Measurements from ENCODE around the gene GOLGA6L9. TPM values are rescaled to one million over a fixed set of nuclear protein-coding genes. Genes with fewer than 3 reads are reported as not detected.
"Not testable (repeated sequence)": the region's sequence is repeated elsewhere in the genome, so short reads cannot be mapped to it uniquely, and the experiment has no call there.

Gene GOLGA6L9
- 1 to 10 TPM; 1.3 to 1.8 TPM for total RNA-seq

DNA sequence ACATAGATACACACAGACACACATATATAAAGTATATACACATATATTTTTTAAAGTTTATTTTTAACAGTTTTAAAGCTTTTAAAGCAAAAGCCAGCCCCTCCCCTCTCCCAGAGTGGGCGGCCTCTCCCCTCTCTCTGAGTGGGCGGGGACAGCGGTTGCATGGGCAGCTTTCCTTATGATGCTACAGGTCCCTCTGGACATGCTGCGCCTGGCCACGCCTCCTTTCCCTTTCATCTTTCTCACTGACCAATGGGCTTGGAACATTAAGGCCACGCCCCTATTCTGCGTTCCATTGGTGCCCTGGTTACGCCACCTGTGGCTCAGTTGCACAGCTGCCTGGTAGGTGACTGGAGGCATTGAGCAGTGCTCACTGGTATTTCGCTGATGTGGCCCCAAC is at the start of gene GOLGA6L9:
TSS of gene GOLGA6L9 (plus strand) at position 124 of the 400 bp plus-strand sequence. CDS start at position 388, 264 bp downstream.
- CTCF ChIA-PET; POLR2A ChIA-PET; H3K27me3 Mint-ChIP-seq; H3K9me3 Mint-ChIP-seq; H3K36me3 Mint-ChIP-seq (ENCODE audit: low read depth); H3K27ac Mint-ChIP-seq; DNase-seq; H3K4me1 Mint-ChIP-seq; H3K4me3 Mint-ChIP-seq: not testable (repeated sequence)

DNA sequence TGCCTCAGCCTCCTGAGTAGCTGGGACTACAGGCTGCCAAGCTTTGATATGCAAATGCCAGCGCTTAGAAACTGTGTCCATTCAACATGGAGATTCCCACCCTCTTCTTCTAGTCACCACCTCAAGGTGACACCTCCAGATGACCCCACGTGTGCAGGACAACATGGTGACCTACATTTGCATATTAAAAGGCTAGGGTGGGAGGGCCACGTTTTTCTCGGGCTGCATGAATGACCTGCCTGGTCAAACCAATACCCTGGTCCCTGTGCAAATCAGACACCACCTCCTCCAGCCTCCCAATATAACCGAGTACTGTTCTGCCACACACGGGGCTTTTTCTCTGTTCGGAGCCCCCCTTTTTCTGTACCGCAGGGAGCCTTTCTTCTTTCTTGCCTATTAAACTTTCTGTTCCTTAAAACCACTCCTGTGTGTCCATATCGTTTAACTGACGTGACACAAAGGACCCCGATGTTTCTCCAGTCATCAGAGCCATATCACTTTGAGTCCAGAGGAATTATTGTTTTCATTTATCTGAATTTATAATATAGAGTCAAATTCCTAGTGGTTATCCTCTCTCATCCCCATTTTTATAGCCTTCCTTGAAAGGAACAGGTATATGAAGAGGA is 48.2 kb upstream of the GOLGA6L9 start:
- POLR2A ChIA-PET; H3K4me3 Mint-ChIP-seq; DNase-seq; H3K27me3 Mint-ChIP-seq; H3K9me3 Mint-ChIP-seq; H3K36me3 Mint-ChIP-seq (ENCODE audit: low read depth); H3K27ac Mint-ChIP-seq; H3K4me1 Mint-ChIP-seq: not testable (repeated sequence)
- CTCF ChIA-PET: interaction anchor here (0.6 kb wide), 1 partner anchor 160 kb away, joined by 3 read pairs; no protein-coding TSS in a partner anchor

- H3K27me3 Mint-ChIP-seq; POLR2A ChIA-PET; CTCF ChIA-PET; H3K36me3 Mint-ChIP-seq (ENCODE audit: low read depth); DNase-seq; H3K4me1 Mint-ChIP-seq; H3K27ac Mint-ChIP-seq; H3K9me3 Mint-ChIP-seq; H3K4me3 Mint-ChIP-seq: not testable (repeated sequence)
Observed at GRCh38 chr15:82387209-82387608, 42.4 kb upstream of the GOLGA6L9 start.

GRCh38 chr15:82390152-82390551 is 39.5 kb upstream of the GOLGA6L9 start:
- CTCF ChIA-PET; H3K27me3 Mint-ChIP-seq; POLR2A ChIA-PET; H3K4me1 Mint-ChIP-seq; H3K4me3 Mint-ChIP-seq; H3K36me3 Mint-ChIP-seq (ENCODE audit: low read depth); DNase-seq; H3K9me3 Mint-ChIP-seq; H3K27ac Mint-ChIP-seq: not testable (repeated sequence)

- H3K27me3 Mint-ChIP-seq: not testable (repeated sequence)
Observed at GRCh38 chr15:82392077-82392476, 37.5 kb upstream of the GOLGA6L9 start.

DNA sequence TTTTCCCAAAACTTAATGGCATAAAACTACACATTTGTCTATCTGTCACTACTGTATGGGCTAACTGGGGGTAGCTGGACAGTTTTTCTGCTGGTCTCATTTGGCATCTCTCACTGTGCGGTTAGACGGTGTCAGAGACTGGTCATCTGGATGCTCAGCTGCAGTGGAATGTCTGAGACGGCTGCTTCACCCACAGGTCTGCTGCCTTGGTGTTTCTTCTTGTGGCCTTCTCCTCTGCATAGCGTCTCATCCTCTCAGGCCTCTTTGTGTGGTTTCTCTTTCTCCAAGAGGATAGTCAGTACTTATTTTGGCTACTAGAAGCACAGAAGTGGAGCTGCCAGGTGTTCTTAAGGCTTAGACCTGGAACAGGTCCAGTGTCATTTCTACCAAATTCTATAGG is 35.9 kb upstream of the GOLGA6L9 start:
- Mint-ChIP-seq H3K4me1 (peaks cover 5% of the 10 kb centered on the region), H3K27ac (no peak overlapping the region), H3K9me3 (no peaks in the 10 kb centered on the region), H3K4me3 (no peak overlapping the region), H3K27me3 (no peaks in the 10 kb centered on the region), H3K36me3 (ENCODE audit: low read depth) (no peaks in the 10 kb centered on the region)
- ChIA-PET CTCF (no interaction called here), POLR2A (no interaction called here)
- no peak for DNase-seq

More at GRCh38 chr15:82392077-82392476, 37.5 kb upstream of the GOLGA6L9 start:
- H3K4me1 Mint-ChIP-seq; H3K9me3 Mint-ChIP-seq; H3K27ac Mint-ChIP-seq; DNase-seq; H3K36me3 Mint-ChIP-seq (ENCODE audit: low read depth); CTCF ChIA-PET; POLR2A ChIA-PET; H3K4me3 Mint-ChIP-seq: not testable (repeated sequence)

- CTCF ChIA-PET; H3K27me3 Mint-ChIP-seq; DNase-seq; H3K36me3 Mint-ChIP-seq (ENCODE audit: low read depth); H3K27ac Mint-ChIP-seq; POLR2A ChIA-PET; H3K4me3 Mint-ChIP-seq; H3K9me3 Mint-ChIP-seq: not testable (repeated sequence)
- H3K4me1 Mint-ChIP-seq: peaks cover 12% of the 10 kb centered on the region
Observed at GRCh38 chr15:82395788-82396187, 33.8 kb upstream of the GOLGA6L9 start.

DNA sequence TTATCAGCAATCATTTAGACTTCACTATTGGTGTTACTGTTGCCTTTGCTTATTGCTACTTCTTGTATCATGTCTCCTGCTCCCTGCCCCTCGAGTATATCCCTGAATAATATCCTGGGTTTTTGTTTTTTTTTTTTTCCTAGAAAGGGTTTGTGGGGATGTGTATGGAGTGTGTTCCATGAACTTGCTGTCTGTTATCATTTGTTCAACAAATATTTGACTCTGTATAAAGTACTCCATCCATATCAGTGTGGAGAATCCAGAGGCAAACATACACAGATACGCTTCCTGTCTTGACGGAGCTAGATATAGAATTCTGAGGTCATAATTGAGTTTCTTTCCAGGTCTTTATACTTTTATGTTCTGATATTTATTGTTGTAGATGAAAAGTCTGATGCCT is 31.8 kb upstream of the GOLGA6L9 start:
- Mint-ChIP-seq H3K4me3 (no peak overlapping the region), H3K27me3 (no peaks in the 10 kb centered on the region), H3K27ac (no peak overlapping the region), H3K9me3 (no peaks in the 10 kb centered on the region), H3K36me3 (ENCODE audit: low read depth) (no peaks in the 10 kb centered on the region), H3K4me1 (peaks cover 12% of the 10 kb centered on the region)
- no peak for DNase-seq
- ChIA-PET POLR2A (no interaction called here), CTCF (no interaction called here)

DNA sequence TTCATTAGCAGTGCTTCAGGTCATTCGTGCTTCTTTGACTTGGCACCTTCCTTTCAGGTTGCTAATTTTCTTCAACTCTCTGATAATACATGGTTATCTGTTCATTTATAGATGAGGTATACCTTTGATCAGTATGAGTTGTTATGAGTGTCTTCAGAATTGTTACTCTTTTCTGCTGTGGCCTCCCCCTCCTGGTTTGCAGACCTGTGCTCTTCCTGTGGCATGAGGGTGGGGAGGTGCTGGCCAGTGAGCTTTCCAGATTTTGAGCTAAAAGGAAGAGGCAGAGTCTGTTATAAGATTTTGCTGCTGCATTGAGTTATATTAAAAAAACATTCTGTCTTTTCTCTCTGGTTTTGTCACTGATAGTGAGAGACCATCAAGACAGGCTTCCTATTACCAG is 30.8 kb upstream of the GOLGA6L9 start:
- H3K9me3 Mint-ChIP-seq: no peaks in the 10 kb centered on the region
- no peak overlapping the region for H3K27ac Mint-ChIP-seq
- no peaks in the 10 kb centered on the region for H3K36me3 Mint-ChIP-seq (ENCODE audit: low read depth)
- H3K4me1 Mint-ChIP-seq: peaks cover 12% of the 10 kb centered on the region
- ChIA-PET POLR2A (no interaction called here), CTCF (no interaction called here)
- no peaks in the 10 kb centered on the region for H3K27me3 Mint-ChIP-seq
- no peak overlapping the region for H3K4me3 Mint-ChIP-seq
- no peak for DNase-seq

DNA sequence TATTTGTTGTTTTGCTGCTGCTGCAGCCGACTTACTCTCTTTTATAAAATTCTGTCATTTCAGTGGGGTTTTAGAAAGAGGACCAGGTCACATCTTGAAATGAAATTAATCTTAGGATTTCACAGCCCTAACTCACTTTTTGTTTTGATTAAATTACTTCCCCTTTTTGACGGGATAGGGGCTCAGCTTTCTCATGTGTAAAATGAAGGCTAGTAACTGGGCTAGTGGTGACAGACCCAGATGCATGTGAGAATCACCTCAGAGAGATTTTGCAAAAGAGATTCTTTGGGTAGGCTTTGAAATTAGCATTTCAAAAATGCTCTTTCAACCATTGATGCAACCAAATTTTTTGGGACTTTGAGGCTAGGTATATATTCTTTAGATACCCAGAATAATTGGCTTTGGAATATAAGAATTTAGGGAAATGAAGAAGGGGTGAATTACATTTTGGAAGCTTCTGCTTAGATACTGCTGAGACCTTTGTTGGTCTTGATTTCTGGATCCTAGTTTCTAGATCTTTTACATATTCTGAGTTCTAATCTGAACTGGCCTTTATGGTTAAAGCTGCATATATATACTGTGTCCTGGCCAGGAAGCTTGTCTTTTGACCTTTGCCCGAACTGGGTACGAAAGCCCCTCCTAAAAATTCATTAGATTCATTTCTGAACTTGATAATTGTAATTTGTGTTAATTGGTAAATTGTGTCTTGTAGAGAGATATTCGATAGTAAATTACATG is 30.1 kb upstream of the GOLGA6L9 start:
- H3K27ac Mint-ChIP-seq; POLR2A ChIA-PET; CTCF ChIA-PET; H3K36me3 Mint-ChIP-seq (ENCODE audit: low read depth); H3K9me3 Mint-ChIP-seq; H3K27me3 Mint-ChIP-seq; H3K4me3 Mint-ChIP-seq; DNase-seq: not testable (repeated sequence)
- H3K4me1 Mint-ChIP-seq: peaks cover 13% of the 10 kb centered on the region

- POLR2A ChIA-PET; DNase-seq; H3K27ac Mint-ChIP-seq; H3K4me3 Mint-ChIP-seq; CTCF ChIA-PET; H3K9me3 Mint-ChIP-seq; H3K36me3 Mint-ChIP-seq (ENCODE audit: low read depth); H3K27me3 Mint-ChIP-seq: not testable (repeated sequence)
- peaks cover 23% of the 10 kb centered on the region for H3K4me1 Mint-ChIP-seq
Observed at GRCh38 chr15:82401918-82402317, 27.7 kb upstream of the GOLGA6L9 start.

DNA sequence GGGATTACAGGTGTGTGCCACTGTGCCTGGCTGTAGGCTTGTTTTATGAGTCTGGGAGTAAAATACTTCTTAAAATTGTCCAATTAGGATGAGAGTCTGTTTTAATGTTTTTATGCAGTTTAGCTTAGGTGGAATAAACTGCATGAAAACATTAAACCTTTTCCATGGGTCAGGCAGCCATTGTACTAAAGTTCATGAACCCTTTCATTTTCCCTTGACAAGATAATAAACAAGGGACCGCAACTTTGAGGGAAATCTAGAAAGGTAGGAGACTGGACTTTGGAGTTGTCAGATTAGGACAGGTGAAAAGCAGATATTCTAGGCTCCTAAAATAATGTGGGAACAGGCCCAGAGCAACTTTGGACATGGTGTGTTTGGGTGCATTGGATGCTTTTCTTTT is 27.3 kb upstream of the GOLGA6L9 start:
- H3K9me3 Mint-ChIP-seq; H3K36me3 Mint-ChIP-seq (ENCODE audit: low read depth); H3K27ac Mint-ChIP-seq; CTCF ChIA-PET; H3K27me3 Mint-ChIP-seq; H3K4me3 Mint-ChIP-seq; POLR2A ChIA-PET; DNase-seq: not testable (repeated sequence)
- peaks cover 23% of the 10 kb centered on the region for H3K4me1 Mint-ChIP-seq

GRCh38 chr15:82406211-82406610 is 23.4 kb upstream of the GOLGA6L9 start:
- H3K27ac Mint-ChIP-seq; H3K4me3 Mint-ChIP-seq; H3K36me3 Mint-ChIP-seq (ENCODE audit: low read depth); H3K9me3 Mint-ChIP-seq; CTCF ChIA-PET; DNase-seq; H3K27me3 Mint-ChIP-seq; POLR2A ChIA-PET: not testable (repeated sequence)
- peaks cover 11% of the 10 kb centered on the region for H3K4me1 Mint-ChIP-seq

DNA sequence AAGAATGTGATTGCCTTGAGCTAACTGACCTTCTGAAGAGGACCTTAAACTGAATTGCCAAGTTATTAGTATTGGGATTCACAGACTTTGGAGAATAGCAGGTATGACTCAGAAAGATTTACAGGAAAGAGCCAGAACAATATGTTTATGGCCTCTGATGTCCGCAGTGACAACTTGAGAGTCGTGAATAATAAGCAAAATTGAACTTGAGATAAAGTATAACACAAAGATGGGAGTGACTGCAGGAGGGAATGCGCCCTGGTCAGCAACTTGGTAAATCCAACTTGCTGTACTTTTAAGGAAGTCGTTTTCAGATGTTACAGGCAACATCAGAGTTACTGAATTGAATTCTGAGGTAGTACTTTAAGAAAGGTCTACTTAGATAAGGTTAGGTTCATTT is 19.3 kb upstream of the GOLGA6L9 start:
- H3K27ac Mint-ChIP-seq; CTCF ChIA-PET; H3K36me3 Mint-ChIP-seq (ENCODE audit: low read depth); H3K27me3 Mint-ChIP-seq; POLR2A ChIA-PET; H3K4me3 Mint-ChIP-seq; DNase-seq; H3K9me3 Mint-ChIP-seq: not testable (repeated sequence)
- H3K4me1 Mint-ChIP-seq: peaks cover 15% of the 10 kb centered on the region
